Hematopoietic multipotent progenitor cell treated with erythropoietin and hydrocortisone succinate and interleukin-3 and kit ligand, for 8 days (in vitro differentiated cells): ENCODE data around the gene UHRF1.
A peak's percentile ranks its signal among the peaks of the same experiment; 100 is the strongest.
"Not testable (repeated sequence)": the region's sequence is repeated elsewhere in the genome, so short reads cannot be mapped to it uniquely, and the experiment has no call there.

ENCODE experiments used
- DNase-seq: peaks from one replicate; pipeline ENCODE4 v3.0.0-alpha.2; 2015

Gene UHRF1

DNA sequence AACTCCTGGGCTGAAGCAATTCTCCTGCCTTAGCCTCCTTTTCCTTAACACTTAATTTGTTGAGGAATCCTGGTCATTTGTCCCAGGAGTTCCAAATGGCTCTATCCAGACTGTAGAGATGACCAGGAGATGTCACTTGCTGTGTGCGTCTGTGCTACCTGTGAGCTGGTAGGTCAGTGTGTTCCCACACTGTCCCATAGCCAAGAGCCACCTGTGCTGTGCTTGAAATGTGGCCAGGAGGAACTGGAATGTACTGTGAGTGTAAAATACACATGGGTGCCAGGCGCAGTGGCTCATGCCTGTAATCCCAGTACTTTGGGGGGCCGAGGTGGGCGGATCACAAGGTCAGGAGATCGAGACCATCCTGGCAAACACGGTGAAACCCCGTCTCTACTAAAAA is 30.2 kb downstream of the UHRF1 start:
- no peak for DNase-seq

DNA sequence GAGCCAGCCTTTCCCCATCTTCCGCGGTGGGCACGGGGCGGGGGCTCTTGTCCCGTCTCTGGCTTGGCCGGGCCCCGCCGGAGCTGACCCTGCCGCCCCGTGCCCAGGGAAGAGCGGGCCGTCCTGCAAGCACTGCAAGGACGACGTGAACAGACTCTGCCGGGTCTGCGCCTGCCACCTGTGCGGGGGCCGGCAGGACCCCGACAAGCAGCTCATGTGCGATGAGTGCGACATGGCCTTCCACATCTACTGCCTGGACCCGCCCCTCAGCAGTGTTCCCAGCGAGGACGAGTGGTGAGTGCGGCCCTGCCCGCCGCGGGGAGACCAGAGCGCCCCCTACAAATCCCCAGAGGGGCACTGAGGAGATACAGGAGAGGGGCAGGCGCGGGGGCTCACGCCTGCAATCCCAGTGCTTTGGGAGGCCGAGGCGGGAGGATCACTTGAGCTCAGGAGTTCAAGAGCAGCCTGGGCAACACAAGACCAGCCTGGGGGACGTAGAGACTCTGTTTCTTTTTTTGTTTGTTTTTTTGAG is 32.4 kb downstream of the UHRF1 start:
- DNase-seq = not testable (repeated sequence)

DNA sequence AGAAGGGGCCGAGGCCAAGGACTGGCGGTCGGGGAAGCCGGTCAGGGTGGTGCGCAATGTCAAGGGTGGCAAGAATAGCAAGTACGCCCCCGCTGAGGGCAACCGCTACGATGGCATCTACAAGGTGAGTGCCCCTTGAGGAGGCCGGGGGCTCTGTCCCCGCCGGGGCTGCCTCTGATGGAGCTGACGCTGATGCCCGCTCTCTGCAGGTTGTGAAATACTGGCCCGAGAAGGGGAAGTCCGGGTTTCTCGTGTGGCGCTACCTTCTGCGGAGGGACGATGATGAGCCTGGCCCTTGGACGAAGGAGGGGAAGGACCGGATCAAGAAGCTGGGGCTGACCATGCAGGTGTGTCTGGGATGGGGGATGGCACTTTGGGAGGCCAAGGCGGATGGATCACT is 41.3 kb downstream of the UHRF1 start:
- DNase-seq = not testable (repeated sequence)

DNA sequence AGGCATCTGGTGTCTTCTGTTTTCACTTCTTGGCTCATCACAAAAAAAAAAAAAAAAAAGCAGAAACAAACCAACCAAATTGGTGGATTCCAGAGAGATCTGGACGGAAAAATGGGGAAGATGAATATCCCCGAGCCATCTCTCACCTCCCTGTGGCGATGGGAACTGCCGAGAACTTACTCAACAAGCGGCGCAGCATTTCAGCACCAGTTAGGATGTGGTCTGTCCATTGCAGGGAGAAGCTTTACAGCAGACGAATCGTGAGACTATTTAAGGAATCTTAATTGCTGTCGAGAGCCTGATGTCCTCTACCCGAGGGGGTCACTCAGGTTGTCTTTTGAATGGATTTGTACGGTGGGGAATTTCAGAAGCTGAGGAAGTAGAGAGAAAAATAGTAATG is 42.4 kb downstream of the UHRF1 start:
- no peak for DNase-seq

DNA sequence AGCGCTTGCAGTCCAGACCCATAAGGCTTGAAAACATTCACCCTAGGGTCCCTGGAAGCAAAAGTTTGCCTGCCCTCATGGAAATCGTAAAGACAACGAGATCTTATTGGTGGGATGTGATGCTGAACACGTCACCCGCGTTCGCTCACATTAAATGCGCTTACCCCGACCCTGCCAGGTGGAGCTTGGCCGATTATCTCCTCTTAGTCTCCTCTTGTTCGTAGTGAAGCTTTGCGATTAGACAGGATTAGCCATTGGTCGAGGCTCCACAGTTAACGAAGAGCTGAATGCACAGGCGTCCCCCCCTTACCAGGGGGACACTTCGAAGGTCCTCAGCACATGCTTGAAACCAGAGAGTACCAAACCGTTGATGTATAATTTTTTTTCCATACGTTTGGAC is 43.6 kb downstream of the UHRF1 start:
- no peak for DNase-seq

DNA sequence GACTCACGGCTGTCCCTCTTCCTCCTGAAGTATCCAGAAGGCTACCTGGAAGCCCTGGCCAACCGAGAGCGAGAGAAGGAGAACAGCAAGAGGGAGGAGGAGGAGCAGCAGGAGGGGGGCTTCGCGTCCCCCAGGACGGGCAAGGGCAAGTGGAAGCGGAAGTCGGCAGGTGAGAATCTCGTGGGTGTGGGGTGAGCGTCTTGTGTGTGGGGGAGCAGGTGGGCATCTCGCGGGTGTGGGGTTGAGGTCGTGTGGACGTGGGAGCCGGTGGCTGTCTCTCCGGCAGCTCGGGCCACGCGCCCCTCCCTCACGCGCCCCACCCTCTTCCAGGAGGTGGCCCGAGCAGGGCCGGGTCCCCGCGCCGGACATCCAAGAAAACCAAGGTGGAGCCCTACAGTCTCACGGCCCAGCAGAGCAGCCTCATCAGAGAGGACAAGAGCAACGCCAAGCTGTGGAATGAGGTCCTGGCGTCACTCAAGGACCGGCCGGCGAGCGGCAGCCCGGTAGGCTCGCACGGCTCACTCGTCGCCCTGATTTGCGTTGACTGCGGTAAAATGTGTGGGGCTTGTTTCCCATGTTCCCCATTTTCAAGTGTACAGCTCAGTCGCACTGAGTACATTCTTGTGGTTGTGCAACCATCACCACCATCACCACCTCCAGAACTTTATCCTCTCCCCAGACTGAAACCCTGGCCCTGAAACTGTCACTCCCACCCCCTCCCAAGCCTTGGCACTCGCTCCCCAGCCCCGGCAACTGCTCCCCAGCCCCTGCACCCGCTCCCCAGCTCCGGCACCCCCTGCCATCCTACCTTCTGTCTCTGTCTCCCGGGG is 45.2 kb downstream of the UHRF1 start:
- not testable (repeated sequence) for DNase-seq

DNA sequence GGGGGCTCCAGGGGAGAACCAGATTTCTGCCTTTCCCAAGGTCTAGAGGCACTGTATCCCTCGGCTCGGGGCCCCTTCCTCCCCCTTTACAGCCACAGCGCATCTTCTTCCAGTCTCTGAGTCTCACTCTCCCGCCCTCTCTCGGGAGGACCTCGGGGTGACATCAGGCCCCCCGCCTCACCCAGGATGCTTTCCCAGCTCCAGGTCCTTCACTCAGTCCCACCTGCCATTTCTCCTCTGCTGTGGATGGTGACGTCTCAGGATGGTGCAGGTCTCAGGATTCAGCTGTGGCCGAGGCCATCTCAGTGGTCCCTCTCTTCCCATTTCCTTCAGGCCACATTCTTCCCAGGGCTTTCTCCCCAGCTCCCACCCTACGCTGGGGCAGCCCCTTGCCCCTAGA is 46.0 kb downstream of the UHRF1 start:
- no peak for DNase-seq

DNA sequence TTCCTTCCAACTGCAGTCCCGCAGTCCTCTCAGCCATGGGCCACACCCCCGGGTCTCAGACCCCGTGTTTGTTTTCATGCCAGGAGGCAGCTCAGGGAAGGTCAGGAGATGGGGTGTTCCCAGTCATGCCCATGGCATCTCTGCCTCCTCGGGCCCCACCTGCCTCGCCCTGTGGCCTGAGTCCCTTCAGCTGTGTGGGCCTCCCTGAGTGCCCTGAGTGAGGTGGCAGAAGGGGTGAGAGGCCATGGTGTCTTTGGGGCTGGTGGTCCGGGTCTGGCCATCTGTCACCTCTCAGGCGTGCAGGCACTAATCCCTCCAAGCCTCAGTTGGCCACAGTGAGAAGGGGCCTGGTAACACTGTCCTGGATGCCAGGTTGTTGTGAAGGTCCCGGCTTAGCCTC is 48.7 kb downstream of the UHRF1 start:
- DNase-seq = no peak

DNA sequence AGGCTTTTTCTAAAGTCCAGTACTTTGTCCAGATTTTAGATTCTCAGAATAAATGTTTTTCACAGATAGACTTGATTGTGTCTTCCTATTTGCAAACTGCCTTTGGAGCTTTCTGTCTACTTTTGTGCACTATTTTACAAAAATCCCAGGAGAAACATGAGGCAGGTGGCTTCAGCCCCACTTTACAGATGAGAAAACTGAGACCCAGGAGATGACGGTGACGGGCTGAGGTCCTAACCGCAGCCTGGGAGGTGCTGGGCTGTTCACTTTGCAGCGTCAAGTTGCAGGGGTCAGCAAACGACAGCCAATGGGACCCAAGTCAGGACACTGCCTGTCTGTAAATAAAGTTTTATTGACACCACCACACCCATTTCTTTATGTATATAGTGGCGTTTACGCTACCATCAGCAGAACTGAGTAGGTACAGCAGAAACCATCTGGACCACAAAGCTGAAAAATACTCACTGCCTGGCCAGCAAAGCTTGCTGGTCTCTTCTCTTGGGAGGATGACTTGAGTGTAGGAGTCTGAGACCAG is 52.9 kb downstream of the UHRF1 start:
- DNase-seq = no peak

DNA sequence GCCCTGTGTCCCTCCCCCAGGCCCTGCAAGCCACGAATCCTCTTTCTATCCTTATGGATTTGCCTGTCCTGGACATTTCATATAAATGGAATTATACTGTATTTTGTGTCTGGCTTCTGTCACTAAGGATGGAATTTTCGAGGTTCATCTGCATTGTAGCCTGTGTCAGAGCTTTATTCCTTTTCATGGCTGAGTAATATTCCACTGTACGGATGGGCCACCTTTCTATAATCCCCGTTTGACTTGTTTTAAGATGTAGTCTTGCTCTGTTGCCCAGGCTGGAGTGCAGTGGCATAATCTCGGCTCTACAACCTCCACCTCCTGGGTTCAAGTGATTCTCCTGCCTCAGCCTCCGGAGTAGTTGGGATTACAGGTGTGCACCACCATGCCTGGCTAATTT is 55.8 kb downstream of the UHRF1 start:
- DNase-seq = no peak

DNA sequence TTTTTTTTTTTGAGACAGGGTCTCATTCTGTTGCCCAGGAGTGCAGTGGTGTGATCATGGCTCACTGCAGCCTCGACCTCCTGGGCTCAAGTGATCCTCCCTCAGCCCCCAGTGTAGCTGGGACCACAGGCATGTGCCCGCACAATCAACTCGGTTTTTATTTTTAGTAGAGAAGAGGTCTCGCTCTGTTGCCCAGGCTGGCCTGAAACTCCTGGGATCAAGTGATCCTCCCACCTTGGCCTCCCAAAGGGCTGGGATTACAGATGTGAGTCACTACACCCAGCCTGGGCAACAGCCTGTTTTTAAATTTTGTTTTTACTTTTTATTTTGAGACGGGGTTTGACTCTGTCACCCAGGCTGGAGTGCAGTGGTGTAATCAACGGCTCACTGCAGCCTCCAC is 57.3 kb downstream of the UHRF1 start:
- no peak for DNase-seq

DNA sequence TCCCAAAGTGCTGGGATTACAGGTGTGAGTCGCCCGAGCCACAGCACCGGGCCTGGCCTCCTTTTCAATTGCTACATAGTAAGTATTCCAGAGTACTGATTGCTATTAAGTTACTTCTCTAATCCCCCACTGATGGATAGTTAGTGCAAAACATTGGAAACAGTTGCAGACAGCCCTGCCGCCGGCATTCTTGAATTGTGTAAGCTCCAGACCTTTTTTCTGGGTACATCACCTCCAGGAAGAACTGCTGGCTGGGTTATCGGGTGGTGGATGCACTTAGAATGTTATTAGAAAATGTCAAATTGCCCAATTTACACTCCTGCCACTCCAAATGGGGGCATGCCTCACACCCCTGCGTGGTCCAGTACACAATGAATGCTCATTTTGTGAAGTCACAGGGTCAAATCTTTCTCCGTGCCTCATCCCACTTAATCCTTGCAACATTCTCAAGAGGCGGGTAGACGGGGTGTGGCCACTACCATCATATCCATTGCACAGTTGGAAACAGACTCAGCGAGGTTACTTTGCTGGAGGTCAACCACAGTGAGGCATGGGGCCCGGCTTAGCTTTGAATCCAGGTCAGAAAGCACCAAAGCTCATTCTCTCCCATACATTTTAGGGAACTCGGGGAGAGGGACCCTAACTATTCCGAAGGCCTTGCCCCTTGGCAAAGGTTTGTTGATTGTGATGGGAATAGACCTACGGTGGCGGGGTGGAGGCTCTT is 58.6 kb downstream of the UHRF1 start:
- no peak for DNase-seq

DNA sequence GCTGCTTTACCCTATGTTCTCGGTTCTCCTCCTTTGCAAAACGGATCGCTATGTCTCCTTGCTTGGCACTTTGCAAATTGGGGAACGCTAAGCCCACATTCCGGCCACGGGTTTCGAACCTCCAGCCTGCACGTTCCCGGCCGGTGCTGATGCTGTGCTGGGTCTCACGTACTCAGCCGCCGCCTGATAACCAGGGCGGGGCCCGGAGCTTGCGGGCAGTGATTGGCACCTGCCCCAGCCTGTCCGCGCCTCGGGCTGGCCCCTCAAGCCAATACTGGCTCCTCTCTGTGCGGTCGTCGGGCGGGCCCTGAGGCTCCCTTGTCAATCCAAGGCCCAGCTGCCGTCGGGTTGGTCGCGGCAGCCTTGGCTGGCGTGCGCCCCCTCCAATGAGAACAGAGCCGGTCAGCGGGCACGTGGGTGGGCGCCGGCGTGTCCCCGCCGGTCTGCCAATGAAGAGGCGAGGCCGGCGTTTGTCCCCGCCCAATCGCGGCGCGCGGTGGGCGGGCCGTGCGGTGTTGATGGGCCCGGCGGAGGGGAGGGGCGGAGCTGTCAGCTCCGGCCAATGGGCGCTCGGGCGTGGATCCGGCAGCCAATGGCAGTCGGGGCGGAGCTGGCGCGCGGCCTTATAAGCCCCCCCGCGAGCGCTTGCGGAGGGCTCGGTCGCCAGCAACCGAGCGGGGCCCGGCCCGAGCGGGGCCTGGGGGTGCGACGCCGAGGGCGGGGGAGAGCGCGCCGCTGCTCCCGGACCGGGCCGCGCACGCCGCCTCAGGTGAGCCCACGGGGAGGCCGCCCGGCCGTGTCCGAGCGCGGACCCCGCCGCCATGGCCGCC is 59.4 kb downstream of the UHRF1 start, which contains the start of gene KDM4B:
KDM4B (plus strand) TSS at position 652 of the 830 bp plus-strand sequence. CDS start 63,778 bp downstream, outside the sequence.
- peak; percentile 99 for DNase-seq

DNA sequence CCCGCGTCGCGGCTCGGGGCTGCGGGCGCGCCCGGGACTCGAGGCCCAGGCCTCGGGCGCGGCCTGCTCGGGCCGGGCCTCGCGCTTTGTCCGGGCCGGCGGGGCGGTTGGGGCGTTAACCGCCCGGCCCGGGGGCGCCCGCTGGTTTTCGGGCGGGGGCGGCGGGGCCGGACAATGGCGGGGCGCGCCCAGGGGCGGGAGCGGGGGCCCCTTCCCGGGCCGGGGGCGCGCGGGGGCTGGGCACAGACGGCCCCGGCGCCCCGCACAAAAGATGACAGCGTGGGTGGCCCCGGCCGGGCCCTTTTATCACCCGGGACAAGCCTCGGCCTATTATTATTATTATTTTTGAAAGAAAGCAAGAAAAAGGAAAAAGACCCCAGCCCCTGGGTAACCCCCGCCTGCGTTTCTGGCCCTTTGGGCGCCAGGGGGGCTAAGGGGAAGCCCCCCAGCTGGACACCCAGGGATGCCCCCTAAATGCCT is 60.0 kb downstream of the UHRF1 start:
- no peak for DNase-seq

DNA sequence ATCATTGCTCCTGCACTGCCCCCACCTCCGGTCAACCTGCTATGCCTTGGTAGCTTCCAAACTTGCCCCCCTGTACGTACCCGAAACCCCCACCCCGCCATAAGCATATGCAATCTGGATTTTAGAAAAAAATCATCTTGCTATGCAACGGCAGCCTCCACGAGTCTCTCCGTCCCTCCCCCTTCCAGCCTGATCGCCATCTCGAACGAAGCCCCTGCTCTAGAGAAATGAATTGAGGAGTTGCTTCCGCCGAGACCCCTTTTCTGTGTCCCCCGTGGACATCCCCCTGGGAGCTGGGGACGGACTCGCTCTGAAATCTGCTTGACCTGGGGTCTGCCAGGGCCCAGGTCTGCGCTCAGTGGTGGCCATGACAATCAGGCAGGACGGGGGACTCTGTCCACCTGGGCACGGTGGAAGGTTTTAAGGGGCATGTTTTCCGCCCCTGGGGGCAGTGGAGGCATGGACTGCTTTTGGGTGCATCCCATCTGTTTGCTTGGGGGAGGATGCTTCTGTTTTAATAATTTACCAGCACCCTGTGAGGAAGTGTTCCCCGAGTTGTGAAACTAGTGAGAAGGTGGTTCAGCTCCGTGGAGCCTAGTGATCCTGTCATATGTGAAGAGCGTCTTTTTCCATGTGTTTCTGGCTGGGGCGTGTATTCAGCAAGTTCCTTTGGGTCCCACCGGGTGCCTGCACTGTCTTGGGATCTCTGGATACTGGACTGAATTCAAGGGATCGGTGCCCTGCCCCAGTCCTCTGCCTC is 60.7 kb downstream of the UHRF1 start:
- peak; percentile 27 for DNase-seq

DNA sequence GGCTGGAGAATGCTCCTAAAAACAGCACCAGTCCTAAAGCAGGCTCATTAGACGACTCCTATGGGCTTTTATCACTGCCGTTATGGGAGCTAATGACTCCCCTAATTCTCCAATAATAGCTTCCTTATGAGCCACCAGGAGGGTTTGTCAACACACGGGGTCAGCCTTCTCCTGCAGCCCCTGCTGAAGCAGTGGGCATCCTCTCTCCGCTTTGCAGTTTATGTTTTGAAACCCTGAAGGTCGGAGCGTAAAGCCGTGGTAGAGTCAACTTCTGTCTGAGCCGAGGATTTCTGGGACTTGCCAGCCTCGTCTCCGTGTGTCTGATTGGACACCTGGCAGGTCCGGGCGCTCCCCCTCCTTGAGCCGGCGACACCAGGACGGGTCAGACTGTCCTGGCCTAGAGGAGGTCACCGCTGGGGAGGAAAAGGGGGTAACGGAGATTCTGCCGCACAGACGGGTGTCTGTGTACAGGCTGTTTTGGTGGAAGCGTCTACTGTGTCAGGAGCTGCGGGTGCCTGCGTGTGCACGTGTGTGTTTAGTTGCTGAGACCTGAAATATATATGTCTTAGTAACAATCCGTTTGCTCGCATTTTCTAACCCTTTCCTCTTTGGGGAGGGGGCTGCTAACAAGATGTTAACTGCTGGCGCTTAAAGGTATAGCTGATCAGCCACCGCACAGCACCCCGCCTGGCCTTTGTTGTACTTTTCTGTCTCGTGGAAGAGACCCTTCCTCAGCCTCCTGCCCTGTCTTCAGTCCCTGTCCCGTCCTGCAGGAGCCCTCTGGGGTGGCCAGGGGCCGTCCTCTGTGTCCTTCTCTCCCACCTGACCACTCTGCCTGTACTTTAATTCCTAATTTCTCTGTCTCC is 61.5 kb downstream of the UHRF1 start:
- DNase-seq = no peak

DNA sequence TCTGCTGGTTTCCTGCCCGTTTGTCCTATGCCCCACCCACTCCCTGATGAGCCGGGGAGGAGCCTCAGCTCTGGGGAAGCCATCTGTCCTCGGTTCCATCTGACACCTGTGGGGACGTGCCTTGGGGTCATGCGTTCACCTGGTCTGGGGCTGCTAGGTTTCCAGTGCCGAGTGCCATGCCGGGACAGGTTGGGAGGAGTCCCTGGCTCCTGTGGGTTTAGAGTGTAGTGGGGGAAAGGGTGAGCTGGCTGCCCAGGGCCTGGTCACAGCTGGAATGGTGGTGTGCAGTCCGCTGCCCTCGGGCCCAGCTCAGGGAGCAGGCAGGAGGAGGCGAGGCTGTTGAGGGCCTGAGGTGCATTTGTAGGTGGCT is 62.1 kb downstream of the UHRF1 start:
- peak; percentile 51 for DNase-seq

DNA sequence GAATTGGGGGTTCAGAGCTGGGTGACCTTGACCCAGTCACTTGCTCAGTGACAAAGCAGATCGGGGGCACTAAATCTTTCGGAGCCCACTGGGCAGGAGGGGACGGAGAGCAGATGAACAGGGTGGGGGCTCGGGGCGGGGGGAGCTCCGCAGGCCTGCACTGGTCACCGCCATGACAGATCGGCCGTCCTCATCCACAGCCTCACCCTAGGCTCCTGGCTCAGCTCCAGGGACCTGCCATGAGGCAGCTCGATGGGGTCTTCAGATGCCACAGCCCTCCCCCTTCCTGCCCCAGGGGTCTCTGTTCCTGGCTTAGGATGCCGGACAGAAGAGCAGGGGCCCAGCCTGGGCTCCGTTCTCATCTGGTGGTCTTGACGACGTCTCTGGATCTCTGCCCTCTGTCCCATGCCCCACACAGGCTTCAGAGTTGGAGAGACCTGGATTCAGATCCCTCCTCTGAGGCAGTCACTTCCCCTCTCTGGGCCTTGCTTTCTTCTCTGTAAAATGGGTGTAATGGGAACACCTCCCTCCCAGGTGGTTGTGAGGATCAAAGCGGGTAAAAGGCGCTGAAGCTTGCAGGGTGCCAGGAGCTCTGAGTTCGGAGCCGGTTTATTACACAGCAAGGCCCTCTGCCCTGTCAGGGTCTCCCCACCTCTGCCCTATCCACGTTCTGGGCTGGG is 62.7 kb downstream of the UHRF1 start:
- DNase-seq = no peak

DNA sequence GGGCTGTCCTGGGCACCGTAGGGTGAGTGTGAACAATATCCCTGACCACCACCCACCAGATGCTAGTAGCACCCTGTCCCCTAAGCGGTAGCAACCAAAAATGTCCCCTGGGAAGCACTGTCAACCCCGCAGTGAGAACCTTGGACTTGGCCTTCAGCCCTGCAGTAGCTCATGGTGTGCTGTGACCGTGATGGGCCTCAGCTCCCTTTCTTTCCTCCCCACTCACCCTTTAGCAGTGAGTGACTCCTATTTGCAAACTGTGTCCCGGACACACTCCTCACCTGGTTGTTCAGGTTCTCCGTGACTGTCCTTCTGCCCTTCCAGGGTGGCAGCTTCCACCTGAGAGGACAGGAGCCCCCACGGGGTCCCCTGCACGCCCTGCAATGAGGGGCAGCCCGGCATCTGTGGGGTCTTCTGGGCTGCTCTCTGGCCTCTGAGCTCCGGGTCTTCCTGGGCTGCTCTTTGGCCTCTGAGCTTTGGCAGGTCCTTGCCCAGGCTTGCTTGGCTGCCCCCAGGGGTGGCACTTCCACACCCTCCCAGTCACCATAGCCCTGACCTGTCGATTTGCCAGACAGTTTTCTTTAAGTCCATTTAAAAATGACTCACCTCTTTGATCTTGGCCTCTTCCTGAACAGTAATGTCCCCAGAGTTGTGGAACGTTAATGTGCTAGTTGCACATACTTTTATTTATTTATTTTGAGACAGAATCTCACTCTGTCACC is 63.4 kb downstream of the UHRF1 start:
- peak; percentile 39 for DNase-seq
